NCI-H2029 treated with DMSO at 0.1 percent for 48 hours (cell line): ENCODE results near the gene UBTD2.
"Not testable (repeated sequence)": the region's sequence is repeated elsewhere in the genome, so short reads cannot be mapped to it uniquely, and the experiment has no call there.

Experiments used
- DNase-seq: peaks from one replicate; lab custom pipeline; 2025; lab: John Stamatoyannopoulos, UW

The UBTD2 gene

DNA sequence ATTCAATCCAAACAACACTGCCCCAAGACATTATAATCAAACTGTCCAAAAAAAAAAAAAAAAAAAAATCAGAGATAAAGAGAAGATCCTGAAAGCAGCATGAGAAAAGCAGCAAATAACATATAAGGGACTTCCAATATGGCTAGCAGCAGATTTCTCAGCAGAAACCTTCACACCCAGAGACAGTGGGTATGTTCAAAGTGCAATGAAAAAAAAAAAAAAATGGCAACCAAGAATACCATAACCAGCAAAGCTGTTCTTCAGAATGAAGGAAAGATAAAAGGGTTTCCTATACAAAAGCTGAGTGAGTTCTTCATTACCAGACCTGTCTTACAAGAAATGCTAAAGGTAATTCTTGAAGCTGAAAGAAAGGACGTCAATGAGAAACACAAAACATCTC lies 32.1 kb downstream of the UBTD2 start:
- DNase-seq, result no peak

DNA sequence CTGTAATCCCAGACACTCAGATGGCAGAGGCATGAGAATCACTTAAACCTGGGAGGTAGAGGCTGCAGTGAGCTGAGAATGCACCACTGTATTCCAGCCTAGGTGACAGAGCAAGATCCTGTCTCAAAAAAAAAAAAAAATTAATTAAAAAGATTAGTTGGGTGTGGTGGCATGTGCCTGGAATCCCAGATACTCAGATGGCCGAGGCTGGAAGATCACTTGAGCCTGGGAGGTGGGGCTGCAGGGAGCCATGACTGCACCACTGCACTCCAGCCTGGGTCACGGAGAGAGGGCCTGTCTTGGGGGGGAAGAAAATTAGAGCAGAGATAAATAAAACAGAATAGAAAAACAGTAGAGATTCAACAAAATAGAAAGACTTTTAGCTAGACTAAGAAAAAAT lies 34.9 kb downstream of the UBTD2 start:
- DNase-seq, result no peak

DNA sequence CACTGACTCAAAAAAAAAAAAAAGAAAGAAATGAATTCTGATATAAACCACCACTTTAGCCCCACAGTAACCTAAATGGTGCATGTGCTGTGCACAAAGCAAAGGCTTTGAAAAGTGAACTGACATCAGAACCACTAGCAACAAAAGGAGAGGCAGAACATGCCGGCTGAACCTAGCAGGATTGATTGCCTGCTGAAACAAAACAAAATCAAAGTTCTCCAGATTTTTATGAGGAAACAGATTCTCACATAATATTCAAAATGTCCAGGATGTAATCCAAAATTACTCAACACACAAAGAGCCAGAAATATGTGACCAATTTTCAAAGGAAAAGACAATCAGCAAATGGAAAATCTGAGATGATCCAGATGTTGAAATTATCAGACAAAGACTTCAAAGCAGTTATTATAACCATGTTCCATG lies 37.9 kb downstream of the UBTD2 start:
- no peak for DNase-seq

DNA sequence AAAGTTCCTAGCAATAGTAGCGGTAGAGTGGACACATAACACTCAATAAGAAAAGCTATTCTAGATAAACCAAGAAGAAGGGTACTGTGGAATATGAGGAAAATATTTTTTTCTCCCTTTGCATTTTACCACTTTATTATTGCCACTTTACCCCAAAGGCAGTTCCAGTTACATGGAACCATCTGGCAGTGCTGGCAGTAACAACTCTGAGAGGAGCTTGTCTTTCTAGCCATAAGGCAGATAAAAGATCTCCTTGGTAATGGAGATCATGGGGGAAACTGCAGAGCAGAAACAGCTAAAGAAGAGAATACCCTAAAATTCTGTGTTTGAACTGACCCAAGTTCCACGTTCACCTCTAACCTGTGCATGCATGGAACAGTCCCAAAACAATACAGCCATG lies 38.5 kb downstream of the UBTD2 start:
- no peak for DNase-seq

DNA sequence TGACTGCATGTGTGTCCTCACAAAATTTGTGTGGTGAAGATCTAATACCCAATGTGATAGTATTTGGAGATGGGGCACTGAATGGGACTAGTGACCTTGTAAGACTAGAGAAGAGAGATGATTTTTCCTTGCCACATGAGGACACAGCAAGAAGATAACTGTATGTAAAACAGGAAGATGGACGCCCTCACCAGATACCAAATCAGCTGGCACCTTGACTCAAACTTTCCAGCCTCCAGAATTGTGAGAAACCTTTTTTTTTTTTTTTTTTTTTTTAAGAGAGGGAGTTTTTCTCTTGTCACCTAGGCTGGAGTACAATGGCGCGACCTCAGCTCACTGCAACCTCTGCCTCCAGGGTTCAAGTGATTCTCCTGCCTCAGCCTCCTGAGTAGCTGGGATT lies 40.3 kb downstream of the UBTD2 start:
- no peak for DNase-seq

DNA sequence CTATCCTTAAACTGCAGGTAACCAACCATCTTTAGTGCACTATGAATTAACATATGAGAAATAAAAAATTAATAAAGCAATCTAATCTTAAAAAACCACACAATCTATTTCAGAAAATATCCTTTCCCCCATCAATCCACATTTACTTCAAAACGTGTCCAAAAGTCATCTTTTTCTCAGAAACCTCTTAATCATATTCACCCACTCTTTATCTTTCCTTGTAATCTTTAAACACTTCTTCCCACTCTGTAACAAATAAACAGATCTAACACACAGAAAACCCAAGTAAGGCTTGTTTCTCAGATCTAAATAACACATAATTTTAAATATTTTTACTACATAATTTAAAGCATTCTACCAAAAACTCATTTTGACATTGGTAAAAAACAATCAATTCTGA lies 45.2 kb downstream of the UBTD2 start:
- DNase-seq, result no peak

DNA sequence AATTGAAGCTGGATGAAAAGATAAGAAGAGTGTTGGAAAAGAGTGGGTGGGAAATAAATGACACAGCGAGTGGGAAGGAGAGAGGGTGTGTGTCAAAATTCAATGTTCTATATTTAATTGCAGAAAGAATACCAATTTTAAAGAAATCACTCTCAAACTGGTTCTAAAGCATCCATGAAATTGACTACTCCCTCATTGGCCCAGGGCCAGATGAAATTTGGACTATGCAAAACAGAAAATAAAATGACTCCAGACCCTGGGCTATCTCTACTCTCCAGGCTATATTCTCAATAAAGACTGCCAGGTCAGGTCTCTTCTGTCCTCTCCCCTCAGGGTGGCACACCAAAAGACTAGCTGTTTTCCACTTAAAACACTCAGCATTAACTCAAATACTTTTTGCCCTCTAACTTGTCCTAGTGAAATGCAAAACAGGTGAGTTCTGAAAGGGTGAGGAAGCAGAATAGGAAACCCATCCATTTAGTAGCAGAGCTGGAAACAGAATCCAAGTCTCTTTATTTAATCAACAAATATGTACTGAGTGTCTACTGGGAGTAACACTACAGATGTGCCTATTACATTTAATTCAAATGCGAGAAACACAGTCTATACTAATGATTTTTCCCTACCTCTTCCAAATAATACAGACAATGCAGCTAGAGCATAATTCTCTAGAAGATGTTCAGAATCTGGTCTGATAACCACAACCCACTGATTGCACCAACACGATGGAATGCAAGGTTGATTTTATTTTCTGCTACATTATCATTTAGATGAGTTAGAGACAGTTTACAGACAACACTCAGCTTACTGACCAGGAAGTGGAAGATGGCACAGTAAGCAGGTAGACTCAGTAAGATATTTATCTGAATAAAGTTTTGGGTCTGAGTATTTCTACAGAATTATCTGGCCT lies 47.5 kb downstream of the UBTD2 start:
- peak; percentile 0 for DNase-seq

DNA sequence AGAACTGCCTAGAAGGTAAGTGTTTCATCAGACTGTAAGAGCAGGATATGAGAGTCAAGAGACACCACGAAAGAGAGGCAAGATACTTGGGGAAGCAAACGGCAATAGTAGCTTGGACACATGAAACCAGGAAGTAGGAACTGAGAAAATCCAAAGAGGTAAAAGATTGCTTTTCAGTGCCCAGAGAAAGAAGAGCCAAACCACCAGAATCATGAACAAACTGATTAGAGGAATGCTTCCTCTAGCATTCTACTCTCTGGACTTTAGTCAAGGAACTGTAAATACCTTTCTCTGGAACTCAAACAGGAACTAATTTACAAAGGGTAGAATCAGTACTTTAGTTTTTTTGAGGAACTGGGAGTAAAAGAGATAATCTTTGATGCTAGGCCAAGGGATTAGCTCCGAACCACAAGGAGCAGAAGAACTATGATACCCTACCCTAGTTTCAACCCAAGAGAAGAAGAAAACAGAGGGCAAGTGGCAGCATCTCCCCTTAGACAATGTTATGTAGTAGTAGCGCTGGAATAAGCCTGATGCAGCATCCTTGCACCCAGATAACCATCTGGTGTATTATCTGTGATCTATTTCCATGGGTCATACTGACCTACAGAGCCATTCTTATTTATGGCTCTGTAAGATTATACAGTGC lies 48.3 kb downstream of the UBTD2 start:
- DNase-seq, result peak; percentile 5

DNA sequence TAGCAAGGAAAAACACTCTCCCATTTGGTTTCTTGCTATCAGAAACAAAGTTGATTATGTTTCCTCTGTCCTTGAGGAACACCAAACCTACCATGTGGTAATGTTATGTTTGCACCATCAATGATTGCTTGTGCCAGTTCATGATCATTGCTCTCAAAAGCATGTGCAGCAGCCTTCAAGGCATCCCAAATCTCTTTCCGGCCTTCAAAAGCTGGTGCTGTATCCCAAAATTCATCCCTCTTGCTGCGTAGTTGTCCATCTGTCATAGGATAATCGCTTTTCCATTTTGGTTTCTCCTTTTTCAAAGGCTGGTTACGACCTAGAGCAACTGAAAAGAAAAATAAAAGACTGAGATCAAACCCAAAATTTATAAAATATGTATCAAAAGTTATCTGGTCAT lies 49.5 kb downstream of the UBTD2 start:
- no peak for DNase-seq

DNA sequence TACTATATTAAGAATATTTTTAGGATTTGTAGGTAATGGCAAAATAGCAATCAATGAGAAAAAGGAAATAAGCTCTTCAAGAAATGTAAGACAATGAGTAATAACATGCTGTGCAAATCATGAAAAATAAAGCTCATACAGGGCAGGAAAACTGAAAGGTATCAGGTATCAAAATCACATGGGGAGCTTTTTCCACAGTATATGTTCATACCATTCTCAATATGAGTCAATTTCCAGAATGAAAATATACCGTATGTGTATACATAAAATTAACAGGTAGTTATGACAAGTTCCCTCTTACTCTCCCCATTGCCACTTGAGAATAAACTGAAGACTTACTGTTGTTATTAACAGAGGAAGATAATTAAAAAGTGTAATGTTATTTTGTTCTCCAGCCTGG lies 53.7 kb downstream of the UBTD2 start:
- DNase-seq, result no peak

DNA sequence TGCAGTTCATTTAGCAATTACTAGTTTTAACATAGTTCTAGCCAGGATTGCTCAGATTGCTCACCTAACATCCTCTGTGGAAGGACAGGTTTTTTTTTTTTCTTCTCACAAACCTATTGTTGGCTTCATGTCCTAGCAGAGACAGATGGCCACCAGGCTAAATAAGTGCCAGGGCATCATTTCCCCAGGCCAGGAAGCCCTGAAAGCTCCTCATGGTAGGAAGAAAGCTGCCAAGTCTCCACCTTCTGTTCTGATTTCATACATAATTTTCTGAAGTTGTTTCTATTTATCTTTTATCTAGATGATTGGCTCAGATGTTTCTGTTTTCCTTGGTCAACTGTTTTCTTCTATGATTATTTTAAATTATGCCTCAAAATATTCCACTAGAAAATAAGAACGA lies 58.6 kb downstream of the UBTD2 start:
- DNase-seq, result no peak

DNA sequence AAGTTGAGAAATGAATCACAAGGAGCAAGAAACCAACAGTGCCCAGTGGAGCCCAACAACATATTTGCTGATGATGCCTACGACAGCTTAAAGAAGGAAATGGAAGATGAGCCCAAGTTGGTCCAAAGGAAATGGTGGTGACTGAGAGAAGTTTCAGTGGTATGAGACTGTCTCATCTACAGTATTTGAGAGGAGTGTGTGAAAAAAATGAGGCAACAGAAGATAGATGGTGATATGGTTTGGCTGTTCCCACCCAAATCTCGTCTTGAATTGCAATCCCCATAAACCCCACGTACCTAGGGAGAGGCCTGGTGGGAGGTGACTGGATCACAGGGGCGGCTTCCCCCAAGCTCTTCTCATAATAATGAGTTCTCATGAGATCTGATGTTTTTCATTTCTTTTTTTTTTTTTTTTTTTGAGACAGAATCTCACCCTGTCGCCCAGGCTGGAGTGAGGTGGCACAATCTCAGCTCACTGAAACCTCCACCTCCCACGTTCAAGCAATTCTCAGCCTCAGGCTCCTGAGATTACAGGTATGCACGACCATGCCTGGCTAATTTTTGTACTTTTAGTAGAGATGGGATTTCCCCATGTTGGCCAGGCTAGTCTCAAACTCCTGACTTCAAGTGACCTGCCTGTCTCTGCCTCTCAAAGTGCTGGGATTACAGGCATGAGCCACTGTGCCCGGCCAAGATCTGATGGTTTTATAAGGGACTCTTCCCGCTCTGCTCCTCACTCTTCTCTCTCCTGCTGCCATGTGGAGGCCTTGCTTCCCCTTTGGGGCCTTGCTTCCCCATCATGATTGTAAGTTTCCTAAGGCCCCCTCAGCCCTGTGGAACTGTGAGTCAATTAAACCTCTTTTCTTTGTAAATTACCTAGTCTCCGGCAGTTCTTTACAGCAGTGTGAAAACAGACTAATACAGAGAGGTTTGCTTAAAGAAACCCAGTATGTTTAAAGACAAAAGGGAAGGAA lies 59.4 kb downstream of the UBTD2 start:
- no peak for DNase-seq

DNA sequence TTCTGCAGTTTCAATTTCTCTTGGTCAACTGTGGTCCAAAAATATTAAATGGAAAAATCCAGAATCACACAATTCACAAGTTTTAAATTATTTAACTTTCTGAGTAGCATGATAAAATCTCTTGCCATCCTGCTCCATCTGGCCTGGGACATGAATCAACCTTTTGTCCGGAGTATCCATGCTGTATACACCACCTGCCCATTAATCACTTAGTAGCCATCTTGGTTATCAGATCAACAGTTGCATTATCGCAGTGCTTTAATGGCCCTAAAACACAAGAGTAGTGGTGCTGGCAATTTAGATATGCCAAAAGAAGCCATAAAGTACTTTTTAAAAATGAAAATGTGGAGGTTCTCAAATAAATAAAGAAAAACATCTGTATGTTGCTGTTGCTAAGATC lies 64.3 kb downstream of the UBTD2 start:
- no peak for DNase-seq

DNA sequence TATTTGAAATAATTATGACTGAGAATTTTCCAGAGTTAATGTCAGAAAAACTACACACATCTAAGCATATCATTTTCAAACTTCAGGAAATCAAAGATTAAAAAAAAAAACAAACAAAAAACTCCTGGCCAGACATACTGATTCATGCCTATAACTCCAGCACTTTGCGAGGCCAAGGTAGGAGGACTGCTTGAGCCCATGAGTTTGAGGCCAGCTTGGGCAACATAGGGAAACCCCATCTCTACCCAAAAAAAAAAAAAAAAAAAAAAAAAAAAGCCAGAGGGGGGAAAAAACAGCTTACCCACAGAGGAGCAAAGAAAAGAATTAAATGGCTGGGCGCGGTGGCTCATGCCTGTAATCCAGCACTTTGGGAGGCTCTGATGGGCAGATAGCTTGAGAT lies 67.2 kb downstream of the UBTD2 start:
- no peak for DNase-seq

DNA sequence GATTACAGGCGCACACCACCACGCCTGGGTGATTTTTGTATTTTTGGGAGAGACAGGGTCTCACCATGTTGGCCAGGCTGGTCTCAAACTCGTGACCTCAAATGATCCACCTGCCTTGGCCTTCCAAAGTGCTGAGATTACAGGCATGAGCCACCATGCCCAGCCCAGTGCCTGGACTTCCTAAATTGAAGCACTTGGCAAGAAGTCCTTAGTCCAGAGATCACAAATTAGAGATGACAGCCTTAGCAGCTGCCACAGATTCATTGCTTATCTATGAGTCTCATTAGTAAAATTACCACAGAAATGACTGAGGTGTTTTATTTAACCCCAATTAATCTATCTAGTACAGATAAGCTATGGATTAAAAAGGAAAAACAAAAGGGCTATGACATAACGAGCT lies 70.4 kb downstream of the UBTD2 start:
- DNase-seq, result no peak

DNA sequence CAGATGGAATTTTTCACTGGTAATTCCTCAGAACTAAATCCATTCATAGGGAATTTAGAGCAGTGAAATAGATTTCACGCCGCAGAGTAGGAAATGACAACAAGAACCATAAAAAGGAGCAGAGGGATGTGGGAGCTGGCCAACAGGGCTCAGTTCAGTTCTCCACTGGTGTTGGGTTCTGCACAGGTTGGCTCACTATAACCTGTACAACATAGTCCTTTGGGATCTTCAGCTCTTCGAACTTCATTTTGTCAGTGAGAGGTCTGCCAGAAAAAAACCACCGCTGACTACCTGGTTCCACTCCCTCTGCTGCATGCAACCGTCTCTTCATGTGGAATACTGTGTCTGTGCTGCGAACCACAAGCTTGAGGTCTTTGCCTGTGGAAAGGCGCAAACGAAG lies 71.9 kb downstream of the UBTD2 start:
- DNase-seq, result no peak

DNA sequence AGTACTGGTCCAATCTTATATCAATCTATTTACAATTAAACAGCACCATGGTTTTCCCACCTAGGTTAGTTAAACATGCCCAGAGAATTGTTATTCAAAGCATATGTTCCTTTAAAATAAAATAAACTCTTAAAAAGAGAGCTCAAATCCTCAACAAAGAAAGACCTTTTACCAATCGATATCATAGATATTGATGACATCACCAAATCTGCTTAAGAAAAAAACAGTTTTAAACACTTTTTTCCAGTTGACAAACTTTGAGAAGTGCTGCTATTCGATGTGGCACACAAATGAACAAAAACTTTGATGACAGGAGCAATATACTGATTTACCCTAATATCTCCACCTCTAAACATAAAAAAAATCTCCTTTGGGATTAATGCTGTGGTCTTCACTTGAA lies 73.8 kb downstream of the UBTD2 start:
- no peak for DNase-seq

DNA sequence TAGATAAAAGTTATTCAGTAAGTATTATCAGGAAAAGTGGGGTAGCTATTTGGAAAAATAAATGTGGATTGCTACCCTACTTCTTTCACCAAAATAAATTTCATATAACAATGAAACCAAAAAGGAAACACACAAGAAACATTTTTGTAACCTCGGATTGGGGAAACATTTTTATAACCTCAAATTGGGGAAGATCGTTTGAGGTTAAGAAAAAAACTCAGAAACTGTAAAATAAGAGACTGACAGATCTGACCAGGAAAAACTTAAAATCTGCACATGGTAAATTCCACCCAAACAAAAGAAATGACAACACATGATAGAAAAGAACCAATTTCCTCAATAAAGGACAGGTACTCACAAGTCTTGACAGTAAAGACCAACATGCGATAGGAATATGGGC lies 76.1 kb downstream of the UBTD2 start:
- no peak for DNase-seq

DNA sequence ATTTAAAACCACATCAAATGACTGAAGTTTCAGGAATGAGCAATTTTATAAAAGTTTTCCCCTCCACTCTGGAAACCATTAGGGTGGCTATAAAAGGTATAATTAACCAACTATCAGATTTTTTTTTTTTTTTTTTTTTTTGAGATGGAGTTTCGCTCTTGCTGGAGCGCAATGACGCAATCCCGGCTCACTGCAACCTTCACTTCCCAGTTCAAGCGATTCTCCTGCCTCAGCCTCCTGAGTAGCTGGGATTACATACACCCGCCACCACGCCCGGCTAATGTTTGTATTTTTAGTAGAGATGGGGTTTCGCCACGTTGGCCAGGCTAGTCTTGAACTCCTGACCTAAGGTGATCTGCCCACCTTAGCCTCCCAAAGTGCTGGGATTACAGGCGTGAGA lies 77.6 kb downstream of the UBTD2 start:
- DNase-seq, result not testable (repeated sequence)

DNA sequence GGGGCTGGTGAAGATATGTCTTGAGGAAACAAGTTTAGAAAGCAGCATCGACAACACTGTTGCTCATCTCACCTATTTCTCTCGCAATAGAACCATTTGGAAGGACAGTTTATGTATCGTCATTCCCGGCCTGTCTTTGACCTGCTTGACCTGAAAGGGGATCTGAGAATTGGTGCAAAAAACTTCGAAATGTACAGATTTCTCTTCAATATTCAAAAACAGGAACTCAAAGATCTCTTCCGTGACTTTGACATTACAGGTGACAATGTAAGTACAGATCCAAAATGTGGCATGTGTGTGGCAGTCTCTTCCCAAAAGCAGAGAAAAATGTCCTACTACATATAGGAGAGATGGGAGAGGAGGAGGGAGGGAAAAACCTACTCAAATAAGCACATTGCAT lies 83.1 kb downstream of the UBTD2 start:
- no peak for DNase-seq

DNA sequence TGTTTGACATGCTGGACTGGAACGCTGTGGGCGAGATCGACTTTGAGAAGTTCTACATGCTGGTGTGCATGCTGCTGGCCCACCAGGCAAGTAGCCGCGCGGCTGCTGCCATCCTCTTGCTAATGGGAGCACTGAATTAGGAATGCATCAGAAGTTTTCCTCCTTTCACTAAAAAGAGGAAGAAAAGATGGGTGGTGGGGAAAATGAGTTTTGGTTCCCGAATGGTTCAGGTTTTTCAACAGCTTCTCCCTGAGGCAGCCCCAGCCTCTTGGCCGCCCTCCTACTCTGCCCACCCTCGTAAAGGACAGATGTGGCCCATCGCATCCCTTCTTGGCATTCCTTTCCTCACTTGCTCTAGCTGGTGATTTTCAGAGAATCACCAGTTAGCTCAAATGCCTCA lies 84.1 kb downstream of the UBTD2 start:
- no peak for DNase-seq

DNA sequence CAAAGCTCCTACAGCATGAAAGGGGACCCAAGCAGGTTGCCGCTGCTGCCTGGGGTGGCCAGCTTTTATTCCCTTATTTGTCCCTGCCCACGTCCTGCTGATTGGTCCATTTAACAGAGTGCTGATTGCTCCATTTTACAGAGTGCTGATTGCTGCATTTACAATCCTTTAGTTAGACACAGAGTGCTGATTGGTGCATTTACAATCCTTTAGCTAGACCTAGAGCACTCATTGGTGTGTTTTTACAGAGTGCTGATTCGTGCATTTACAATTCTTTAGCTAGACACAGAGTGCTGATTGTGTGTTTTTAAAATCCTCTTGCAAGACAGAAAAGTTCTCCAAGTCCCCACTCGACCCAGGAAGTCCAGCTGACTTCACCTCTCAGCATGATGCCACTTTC lies 85.8 kb downstream of the UBTD2 start:
- DNase-seq, result not testable (repeated sequence)
